ENCODE data around the gene FRZB. TPM values are rescaled to one million over a fixed set of nuclear protein-coding genes. Genes with fewer than 3 reads are reported as not detected.
"Not testable (repeated sequence)": the region's sequence is repeated elsewhere in the genome, so short reads cannot be mapped to it uniquely, and the experiment has no call there.

FRZB gene
- total RNA-seq, 2 donors from 2014 or later: 5.4 to 6.9 TPM

- intact Hi-C loops (cut with DNase I); DNase-seq (ENCODE audit: low spot score): not testable (repeated sequence)
Measured at GRCh38 chr2:182893035-182893434, 26.6 kb upstream of the FRZB start.

GRCh38 chr2:182891611-182892010, 25.2 kb upstream of the FRZB start:
- no peak for DNase-seq (ENCODE audit: low spot score)
- intact Hi-C loops (cut with DNase I): no loop called here

- intact Hi-C loops (cut with DNase I): no loop called here
- no peak for DNase-seq (ENCODE audit: low spot score)
Measured at GRCh38 chr2:182890773-182891378, 24.4 kb upstream of the FRZB start.

GRCh38 chr2:182890305-182890704, 23.9 kb upstream of the FRZB start:
- no peak for DNase-seq (ENCODE audit: low spot score)
- intact Hi-C loops (cut with DNase I): no loop called here

GRCh38 chr2:182887753-182888415, 21.4 kb upstream of the FRZB start:
- DNase-seq (ENCODE audit: low spot score): no peak
- intact Hi-C loops (cut with DNase I): no loop called here

GRCh38 chr2:182887093-182887492, 20.7 kb upstream of the FRZB start:
- no peak for DNase-seq (ENCODE audit: low spot score)
- intact Hi-C loops (cut with DNase I): no loop called here

- no peak for DNase-seq (ENCODE audit: low spot score)
- intact Hi-C loops (cut with DNase I): no loop called here
Measured at GRCh38 chr2:182885771-182886170, 19.3 kb upstream of the FRZB start.

- DNase-seq (ENCODE audit: low spot score): no peak
- intact Hi-C loops (cut with DNase I): no loop called here
Measured at GRCh38 chr2:182883451-182883850, 17.0 kb upstream of the FRZB start.

- DNase-seq (ENCODE audit: low spot score); intact Hi-C loops (cut with DNase I): not testable (repeated sequence)
Measured at GRCh38 chr2:182880100-182880499, 13.7 kb upstream of the FRZB start.

GRCh38 chr2:182876653-182877052, 10.2 kb upstream of the FRZB start:
- DNase-seq (ENCODE audit: low spot score); intact Hi-C loops (cut with DNase I): not testable (repeated sequence)

GRCh38 chr2:182870227-182870626, 3.8 kb upstream of the FRZB start:
- intact Hi-C loops (cut with DNase I): no loop called here
- DNase-seq (ENCODE audit: low spot score): no peak

GRCh38 chr2:182868054-182868796, 1.8 kb upstream of the FRZB start:
- intact Hi-C loops (cut with DNase I): loop anchor here in 1 of 2 donors (10.0 kb wide), 1 partner anchor 1773 kb away; no protein-coding TSS in a partner anchor
- DNase-seq (ENCODE audit: low spot score): no peak

GRCh38 chr2:182867426-182868053, 1.1 kb upstream of the FRZB start:
- no peak for DNase-seq (ENCODE audit: low spot score)
- intact Hi-C loops (cut with DNase I): loop anchor here in 1 of 2 donors (10.0 kb wide), 1 partner anchor 1773 kb away; no protein-coding TSS in a partner anchor

- intact Hi-C loops (cut with DNase I): loop anchor here in 1 of 2 donors (10.0 kb wide), 1 partner anchor 1771 kb away; no protein-coding TSS in a partner anchor
- DNase-seq (ENCODE audit: low spot score): no peak
Measured at GRCh38 chr2:182866095-182866460, 359 bp downstream of the FRZB start.

- intact Hi-C loops (cut with DNase I): loop anchor here in 1 of 2 donors (10.0 kb wide), 1 partner anchor 1770 kb away; no protein-coding TSS in a partner anchor
Measured at GRCh38 chr2:182864949-182865570, 1.4 kb downstream of the FRZB start.

GRCh38 chr2:182863642-182864041, 2.8 kb downstream of the FRZB start:
- intact Hi-C loops (cut with DNase I): loop anchor here in 1 of 2 donors (10.0 kb wide), 1 partner anchor 1769 kb away; no protein-coding TSS in a partner anchor
- DNase-seq (ENCODE audit: low spot score): no peak

More at GRCh38 chr2:182864949-182865570, 1.4 kb downstream of the FRZB start:
- no peak for DNase-seq (ENCODE audit: low spot score)

- no peak for DNase-seq (ENCODE audit: low spot score)
- intact Hi-C loops (cut with DNase I): loop anchor here in 1 of 2 donors (10.0 kb wide), 1 partner anchor 1767 kb away; no protein-coding TSS in a partner anchor
Measured at GRCh38 chr2:182862091-182862490, 4.3 kb downstream of the FRZB start.

GRCh38 chr2:182860858-182861257, 5.6 kb downstream of the FRZB start:
- intact Hi-C loops (cut with DNase I): loop anchor here in 1 of 2 donors (10.0 kb wide), 1 partner anchor 1766 kb away; no protein-coding TSS in a partner anchor
- no peak for DNase-seq (ENCODE audit: low spot score)

GRCh38 chr2:182858671-182859070, 7.8 kb downstream of the FRZB start:
- DNase-seq (ENCODE audit: low spot score): no peak
- intact Hi-C loops (cut with DNase I): no loop called here
